GM19324 (cell line): ENCODE measurements around the gene ARHGEF12.
A peak's percentile ranks its signal among the peaks of the same experiment; 100 is the strongest.

Source experiments
- ATAC-seq: cut with Tn5 transposase; IDR thresholded peaks from one replicate; pipeline ENCODE4 v1.9.1; 2021; ENCODE audit warnings: mild to moderate bottlenecking, moderate library complexity; ENCODE audit not compliant: unreplicated experiment, low FRiP score

ARHGEF12 gene, protein sequence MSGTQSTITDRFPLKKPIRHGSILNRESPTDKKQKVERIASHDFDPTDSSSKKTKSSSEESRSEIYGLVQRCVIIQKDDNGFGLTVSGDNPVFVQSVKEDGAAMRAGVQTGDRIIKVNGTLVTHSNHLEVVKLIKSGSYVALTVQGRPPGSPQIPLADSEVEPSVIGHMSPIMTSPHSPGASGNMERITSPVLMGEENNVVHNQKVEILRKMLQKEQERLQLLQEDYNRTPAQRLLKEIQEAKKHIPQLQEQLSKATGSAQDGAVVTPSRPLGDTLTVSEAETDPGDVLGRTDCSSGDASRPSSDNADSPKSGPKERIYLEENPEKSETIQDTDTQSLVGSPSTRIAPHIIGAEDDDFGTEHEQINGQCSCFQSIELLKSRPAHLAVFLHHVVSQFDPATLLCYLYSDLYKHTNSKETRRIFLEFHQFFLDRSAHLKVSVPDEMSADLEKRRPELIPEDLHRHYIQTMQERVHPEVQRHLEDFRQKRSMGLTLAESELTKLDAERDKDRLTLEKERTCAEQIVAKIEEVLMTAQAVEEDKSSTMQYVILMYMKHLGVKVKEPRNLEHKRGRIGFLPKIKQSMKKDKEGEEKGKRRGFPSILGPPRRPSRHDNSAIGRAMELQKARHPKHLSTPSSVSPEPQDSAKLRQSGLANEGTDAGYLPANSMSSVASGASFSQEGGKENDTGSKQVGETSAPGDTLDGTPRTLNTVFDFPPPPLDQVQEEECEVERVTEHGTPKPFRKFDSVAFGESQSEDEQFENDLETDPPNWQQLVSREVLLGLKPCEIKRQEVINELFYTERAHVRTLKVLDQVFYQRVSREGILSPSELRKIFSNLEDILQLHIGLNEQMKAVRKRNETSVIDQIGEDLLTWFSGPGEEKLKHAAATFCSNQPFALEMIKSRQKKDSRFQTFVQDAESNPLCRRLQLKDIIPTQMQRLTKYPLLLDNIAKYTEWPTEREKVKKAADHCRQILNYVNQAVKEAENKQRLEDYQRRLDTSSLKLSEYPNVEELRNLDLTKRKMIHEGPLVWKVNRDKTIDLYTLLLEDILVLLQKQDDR (N-terminal part only)

DNA sequence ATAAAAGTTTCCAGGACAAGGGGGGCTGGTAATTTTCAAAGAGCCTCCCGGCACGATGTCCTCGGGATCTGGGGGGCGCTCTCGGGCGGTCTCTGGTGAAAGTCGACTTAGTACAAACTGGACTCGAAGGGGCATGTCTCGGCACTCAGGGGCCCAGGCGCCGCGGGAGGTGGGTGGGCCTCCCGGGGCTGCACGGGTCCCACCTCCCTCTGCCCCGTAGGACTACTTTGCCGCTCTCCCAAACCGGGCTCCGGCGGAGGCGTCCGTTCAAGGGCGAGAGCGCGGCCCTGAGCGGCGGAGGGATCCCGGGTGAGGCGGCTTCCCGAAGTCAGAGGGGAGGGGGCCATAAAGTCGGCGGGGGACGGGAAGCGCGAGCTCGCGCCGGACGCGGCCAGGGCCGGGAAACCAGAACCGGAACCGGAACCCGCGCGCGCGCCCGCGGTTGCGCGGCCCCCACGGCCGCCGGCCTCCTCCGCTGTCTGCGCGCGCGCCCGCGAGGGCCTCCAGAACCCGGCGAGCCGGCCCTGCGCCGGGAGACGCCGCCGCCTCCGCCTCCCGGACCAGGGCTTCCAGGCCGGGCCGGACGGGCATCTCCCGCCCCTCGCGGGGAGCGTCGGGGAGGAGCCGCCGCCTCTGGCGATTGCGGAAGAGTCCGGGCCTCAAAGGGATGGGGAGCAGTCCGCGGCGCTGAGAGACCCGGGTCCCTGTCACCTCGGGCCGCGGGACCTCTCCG lies at the start of gene ARHGEF12:
Gene ARHGEF12 (plus strand): TSS at position 506 of the 733 bp plus-strand sequence. CDS start 831 bp downstream, outside the sequence.
- peak; percentile 82 for ATAC-seq

DNA sequence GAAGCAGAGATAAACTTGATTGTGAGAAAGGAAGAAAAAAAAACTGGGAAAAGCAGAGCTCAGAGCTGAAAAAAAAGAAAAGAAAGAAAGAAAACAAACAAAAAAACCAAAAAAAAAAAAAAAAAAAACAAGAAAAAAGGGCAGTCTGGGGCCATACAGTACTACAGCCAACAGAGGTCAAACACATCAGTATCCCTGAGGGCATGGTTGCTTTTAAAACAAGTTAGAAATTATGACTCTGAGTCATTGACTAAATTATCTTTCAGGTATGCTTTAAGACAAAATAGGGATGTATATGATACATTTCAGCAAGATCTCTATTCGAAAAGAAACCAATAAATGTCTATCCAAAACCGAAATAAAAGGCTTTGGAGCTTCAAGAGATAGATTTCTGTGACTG lies 48.2 kb upstream of the ARHGEF12 start:
- no peak for ATAC-seq

DNA sequence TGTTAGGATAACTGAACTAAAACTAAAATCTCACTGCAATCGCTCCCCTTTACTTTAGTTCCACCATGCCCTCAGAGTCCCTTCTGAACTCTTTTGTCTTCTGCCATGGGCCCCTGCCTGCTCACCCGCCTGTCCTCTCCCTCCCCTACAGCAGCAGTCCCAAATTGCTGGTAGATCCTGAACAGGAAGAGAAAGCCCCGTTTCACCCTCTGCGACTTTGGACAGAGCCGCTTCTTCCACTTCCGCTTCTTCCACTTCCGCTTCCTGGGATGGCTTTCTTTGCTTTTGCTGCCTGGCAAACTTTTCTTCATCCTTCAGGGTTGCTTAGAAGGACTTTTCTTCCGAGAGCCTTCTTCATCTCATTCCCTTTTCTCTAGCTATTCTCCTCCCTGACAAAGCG lies 46.8 kb upstream of the ARHGEF12 start:
- no peak for ATAC-seq

DNA sequence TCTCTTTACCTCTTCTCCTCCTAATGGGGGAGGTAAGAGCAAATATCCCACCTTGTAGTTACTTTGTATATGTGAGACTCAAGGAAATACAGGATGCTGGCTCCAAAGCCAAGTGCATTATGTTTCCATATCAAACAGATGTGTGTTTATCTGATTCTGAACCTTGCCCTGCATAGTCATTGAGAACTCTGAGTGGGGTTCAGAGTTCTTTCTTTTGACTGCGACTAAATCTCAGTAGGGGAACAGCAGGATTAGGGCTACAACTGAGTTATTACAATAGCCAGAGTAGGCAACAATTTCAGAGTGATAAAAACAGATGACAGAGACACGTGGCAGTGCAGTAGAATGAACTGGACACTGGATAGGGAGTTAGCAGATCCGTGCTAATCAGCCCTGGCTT lies 45.3 kb upstream of the ARHGEF12 start:
- ATAC-seq: no peak

DNA sequence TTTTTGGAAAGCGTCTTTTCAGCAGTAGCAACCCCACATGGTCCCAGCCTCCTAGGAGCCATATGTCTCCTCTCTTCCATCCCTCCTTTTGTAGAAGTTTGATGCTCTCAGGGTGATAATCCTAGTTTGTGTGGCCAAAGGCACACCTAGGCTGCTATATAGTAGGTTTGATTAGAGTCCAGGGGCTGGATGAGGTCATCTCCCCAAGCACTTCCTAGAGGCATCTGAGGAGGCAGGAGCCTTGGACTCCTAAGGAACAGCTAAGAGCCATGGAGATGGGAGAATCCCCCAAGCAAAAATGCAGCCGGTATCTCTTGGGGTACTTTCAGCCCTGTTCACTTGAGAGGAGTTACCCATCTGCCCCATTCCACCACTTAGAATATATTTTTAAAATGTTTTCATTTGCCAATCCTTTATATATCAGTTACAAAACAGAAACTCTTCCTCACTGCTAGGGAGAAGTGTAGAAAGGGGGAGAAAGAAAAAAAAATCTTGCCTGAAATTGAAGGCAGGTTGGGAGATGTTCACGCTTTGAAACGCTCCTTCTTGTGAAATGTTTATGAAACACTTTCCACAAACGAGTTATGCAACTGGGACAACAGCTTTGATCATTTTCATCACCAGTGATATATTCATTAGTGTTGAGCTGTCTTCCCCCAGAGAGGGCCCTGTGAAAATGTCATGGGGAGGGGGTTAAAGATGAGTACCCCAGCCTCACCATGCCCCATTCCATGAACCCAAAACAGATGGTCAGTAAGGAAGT lies 43.0 kb upstream of the ARHGEF12 start:
- no peak for ATAC-seq

DNA sequence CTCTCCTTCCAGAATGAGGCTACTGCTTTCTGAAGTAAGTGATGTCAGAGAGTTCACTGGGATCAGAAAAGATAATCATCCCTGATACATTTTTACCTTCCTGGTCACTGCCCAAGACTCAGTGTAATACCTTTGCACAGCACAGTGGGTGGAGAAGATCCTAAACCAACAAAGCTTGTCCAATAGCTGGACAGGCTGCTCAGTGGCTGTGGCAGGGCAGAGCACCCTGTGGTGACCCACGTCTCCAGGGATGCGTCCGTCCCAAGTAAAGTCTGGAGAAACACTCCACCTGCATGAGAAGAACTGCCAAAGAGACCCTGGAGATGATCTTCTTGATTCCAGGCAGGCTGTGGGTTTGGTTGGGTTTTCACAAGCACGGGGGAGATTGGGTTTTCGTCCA lies 42.1 kb upstream of the ARHGEF12 start:
- no peak for ATAC-seq

DNA sequence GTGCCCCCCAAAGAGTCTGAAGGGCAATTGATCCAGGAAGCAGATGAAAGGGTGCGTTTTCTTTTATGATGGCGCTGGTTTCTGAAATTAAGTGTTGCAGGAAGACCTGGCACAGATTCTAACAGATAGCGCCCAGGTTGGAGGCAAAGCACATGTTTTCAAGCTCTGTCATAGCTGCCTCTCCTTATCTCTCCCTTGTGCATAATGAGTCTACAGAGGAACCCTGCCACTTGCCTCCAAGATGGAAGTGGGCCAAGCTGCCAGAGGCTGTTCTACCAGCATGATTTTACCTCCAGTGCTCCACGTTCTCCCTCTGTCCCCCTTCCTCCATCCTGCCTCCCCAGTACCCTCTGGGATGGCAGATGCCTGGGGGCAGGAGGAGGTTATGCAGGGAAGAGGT lies 41.1 kb upstream of the ARHGEF12 start:
- no peak for ATAC-seq

DNA sequence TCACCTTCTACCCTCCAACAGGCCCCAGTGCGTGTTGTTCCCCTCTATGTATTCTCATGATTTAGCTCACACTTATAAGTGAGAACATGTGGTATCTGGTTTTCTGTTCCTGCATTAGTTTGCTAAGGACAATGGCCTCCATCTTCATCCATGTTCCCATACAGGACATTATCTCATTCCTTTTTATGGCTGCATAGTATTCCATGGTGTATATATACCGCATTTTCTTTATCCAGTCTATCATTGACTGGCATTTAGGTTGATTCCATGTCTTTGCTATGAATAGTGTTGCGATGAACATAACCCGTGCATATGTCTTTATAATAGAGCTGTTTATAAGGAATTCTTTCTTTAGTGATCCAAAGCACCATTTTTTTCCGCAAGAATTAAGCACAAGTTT lies 39.7 kb upstream of the ARHGEF12 start:
- ATAC-seq: no peak

DNA sequence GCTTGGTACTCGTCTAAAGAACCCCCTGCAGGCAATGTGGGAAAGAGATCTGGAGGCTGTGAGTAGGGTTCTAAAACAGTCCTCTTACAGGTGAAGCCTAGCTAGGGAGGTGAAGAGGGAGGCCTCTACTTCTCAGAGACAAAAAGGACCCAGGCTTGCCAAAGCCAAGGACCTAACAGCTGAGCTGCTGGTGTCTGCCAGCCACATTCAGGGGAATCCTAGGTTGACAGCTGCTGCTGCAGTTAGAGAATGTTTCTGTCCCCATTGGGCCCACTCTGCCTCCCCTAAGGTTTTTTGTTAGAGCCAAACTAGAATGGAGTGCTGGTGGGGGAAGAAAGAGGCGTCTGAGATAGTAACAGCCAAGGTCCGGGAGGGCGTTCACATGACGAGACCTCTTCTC lies 37.8 kb upstream of the ARHGEF12 start:
- no peak for ATAC-seq

DNA sequence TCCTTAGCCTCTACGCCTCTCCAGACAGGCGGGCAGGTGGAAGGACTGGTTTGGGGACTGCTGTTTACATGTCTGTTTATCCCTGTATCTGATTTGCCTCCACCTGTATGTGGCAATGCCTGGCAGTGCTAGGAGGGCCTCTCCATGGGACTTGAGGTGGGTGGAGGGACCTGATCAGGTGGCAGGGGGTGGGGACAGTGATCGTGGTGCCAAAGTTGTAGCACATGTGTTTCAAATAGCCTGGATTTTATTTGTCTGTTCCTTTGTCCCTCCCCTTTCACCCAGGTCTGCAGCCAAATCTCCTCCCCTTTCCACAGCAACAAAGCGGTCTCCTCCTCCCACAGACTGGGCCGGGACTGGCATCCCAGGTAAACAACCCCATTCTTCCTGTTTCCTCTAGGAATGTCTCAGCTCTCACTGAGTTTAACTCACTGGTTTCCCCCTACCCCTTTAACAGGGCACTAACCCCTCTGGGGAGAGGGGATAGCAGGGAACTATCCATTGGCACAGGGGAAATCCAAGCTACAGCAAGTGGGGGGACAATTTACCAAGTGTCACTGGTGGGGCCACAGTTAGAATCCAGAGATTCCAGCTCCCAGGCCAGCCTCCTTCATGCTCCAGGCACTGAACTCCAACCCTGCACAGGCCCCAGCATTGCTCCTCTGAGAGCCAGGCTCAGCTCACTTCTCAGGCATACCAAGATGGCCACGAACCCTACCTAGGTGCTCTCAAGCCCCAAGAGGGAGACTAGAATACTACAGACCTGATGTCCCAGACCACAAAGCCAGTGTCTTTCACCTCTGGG lies 34.0 kb upstream of the ARHGEF12 start:
- no peak for ATAC-seq

DNA sequence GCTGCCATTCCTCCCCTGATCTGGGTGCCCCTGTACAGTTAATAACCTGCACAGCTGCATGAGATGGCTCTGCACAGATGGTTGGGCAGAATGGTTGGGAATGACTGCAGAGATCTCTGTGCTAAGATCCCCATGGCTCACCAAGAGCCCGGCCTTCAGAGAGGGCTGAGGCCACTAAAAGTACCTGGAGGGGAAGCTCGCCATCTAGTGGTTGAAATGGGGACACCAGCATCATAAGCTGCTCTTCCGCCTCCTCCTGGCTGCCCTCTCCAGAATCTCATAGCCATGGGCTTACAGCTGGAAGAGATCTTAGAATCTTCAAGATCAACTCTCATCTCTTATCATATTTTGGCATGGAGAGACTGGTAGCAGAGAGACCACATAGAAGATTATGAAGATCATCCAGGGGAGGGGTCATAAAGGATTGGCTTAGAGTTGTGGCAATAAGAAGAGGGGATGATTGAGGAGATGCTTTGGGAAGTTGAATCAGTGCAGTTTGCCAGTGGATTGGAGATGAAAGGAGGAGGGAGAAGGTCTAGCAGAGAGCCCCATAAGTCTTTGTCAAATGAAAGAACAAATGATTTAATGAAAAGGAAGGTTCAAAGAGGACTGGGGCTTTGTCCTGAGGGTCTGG lies 33.1 kb upstream of the ARHGEF12 start:
- no peak for ATAC-seq

DNA sequence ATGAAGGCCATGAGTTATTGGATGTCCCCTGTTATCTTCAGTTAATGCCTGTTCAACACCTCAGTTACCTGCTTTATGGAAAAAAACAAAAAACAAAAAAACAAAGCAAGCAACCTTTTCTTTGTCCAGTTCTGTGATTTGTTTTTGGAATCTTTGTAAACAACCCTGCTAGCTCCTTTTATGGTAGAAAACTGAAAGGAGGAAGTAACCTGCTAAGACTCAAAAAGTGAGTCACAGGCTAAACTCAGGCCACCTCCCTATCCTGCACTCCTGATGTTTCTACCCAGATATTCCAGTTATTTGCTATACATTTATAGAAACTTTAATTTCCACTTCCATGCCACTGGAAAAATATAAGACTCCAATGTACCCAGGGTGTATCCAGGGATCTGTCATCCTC lies 31.7 kb upstream of the ARHGEF12 start:
- ATAC-seq: no peak

DNA sequence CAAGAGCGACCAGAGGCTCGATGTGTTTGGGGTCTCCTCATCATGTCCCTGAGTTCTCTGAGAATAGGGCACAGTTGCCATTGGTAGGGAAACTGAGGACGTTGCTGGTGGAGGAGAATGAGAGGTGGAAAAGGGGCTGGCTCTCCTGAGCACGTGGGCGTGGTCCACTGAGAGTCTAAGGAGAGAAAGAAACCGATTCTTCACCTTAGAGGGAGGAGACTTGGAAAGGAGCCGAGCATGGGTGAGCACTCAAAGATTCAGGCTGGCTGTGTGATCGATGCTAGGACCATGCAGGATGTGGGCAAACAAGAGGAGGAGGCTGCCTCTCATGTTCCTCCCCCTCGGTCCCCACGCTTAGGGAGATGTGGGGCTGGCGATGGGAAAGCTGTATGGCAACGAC lies 30.9 kb upstream of the ARHGEF12 start:
- ATAC-seq: no peak

DNA sequence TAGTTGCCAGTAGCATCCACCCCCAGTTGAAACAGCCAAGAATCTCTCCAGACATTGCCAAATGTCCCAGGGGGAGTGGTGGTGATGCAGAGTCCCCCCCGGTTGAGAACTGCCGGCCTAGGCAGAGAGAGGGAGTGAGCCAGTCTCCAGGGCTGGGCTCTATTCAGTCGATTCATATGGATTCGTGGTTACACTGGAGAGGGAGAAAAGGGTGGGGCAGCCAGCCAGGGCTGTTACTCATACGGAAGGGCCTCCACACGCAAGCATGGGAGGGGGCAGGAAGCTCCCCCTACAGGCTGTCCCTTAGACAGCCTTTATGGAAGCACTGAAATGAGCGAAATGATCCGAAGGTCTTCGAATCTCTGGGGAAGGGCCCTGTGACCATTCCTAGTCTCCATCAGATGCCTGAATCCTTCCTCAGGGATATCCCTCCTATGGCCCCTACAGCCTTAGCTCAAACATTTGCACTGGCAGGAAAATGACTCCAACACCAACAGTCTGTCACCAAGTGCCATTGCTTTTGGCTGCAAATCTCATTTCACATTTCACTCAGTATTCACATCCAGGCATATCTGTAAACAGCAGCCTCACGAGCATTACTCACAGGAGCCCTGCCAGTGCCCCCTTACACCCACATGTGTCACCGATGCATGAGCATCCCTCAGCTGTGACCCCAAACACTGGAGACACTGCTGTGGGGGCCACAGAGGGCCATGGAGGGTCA lies 29.5 kb upstream of the ARHGEF12 start:
- no peak for ATAC-seq

DNA sequence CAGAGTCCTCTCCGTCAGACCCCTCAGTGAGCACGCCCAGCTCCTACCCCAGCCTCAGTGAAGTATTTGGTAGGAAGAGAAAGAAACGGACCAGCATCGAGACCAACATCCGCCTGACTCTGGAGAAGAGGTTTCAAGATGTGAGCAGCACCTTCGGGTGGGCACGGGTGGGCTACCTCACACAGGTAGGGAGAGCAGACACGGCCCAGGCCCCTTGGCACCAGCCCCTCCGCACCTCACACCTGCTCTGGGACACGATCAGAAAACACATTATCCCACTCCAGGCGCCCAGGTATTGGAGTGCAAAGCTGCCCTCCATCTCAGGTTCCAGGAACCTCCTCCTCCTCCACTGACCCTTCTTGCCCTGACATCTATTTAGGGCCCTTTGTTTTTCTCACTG lies 28.7 kb upstream of the ARHGEF12 start:
- ATAC-seq: no peak

DNA sequence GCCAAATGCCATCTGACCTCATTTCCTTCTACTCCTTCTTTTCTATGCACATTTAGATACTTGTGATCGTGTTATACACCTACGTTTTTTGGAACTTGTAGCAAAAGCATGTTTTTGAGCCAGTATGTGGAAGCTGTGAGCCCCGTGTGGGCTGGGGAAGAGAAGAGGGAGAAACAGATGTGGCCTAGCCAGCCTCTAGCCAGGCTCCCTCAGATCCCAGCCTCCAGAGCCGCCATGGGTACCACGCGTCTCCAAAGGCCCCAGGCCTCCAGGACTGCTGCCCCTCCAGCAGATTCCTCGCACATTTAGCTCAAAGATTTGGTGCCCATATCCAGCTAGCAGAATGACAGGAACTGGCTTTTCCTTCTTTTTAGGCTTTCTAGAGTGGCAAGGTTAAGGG lies 28.1 kb upstream of the ARHGEF12 start:
- no peak for ATAC-seq

DNA sequence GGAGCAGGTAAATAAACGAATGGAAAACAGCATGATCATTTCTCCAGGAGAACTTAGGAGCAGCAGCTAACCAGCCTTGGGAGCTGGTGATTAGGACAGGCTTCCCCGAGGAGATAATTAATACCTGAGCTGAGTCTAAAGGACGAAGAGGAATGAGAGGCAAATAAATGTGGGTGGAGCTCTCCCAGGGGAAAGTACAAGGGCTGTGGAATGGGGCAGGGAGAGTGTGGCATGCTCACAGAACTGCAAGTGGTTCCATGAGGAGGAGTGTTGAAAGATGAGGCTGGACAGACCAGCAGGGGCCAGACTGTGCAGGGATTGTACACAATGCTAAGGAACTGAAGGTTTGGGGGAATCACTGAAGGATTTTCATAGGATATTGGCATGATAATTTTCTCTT lies 25.3 kb upstream of the ARHGEF12 start:
- ATAC-seq: no peak

DNA sequence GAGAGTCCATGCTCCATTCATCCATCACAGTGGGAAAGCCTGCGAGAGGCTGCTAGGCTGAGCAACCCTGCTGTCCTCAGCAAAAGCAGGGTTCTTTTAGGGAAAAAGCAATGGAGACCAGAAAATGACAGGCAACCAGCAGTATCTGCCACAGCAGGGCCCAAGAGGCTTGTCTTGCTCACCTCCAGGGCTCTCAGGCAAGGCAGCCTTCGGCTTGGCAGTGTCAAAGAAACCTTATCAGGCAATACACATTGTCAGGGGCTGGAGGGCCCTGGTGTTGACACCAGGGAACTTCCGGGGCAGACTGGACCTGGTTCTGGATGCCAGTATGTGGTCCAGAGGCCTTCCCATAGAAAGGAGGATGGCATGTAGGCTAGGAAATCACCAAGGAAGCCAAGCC lies 21.4 kb upstream of the ARHGEF12 start:
- no peak for ATAC-seq
